ENCODE measurements around the gene F12. TPM values are rescaled to one million over a fixed set of nuclear protein-coding genes. Genes with fewer than 3 reads are reported as not detected.

Gene F12
- total RNA-seq, 1 donor: 0.27 TPM

DNA sequence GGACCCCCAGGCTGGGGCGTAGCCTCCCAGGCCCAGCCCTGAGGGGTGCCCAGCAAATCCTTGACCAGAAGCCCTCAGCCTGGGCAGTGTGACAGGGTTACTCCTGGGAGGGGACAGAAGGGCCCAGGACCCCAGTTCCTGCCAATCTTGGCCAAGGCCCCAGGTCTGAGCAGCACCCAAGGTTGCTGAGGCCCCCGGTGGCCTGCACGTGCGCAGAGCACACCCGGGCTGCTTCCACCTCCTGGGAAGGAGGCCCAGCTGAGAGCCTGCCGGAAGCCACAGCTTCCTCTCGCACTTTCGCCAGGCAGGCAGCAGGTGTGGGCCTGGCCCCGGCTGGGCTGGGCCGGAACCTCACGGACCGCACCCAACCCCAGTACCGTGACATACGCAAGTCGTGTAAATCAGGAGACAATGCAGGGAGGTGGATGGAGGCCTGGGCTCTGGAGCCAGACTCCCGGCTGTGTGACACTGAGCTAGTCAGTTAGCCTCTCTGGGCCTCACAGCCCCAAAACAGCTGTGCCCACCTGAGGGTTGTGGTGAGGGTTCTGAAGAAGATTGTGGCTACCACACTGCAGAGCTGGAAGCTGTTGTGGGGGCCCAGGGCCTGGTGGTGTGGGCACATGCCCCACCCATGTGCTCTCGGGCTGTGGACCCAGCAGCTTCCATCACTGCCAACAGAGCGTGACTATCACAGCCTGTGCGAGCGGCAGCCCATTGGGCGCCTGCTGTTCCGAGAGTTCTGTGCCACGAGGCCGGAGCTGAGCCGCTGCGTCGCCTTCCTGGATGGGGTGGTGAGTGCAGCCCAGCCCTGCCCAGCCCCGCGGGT lies 22.2 kb upstream of the F12 start:
- TF ChIP-seq, protein P1, sequence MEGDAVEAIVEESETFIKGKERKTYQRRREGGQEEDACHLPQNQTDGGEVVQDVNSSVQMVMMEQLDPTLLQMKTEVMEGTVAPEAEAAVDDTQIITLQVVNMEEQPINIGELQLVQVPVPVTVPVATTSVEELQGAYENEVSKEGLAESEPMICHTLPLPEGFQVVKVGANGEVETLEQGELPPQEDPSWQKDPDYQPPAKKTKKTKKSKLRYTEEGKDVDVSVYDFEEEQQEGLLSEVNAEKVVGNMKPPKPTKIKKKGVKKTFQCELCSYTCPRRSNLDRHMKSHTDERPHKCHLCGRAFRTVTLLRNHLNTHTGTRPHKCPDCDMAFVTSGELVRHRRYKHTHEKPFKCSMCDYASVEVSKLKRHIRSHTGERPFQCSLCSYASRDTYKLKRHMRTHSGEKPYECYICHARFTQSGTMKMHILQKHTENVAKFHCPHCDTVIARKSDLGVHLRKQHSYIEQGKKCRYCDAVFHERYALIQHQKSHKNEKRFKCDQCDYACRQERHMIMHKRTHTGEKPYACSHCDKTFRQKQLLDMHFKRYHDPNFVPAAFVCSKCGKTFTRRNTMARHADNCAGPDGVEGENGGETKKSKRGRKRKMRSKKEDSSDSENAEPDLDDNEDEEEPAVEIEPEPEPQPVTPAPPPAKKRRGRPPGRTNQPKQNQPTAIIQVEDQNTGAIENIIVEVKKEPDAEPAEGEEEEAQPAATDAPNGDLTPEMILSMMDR (IDR thresholded peaks at IDR 0.05; ENCODE audit: insufficient read depth, low read length): no peak
- no peak overlapping the region for H3K4me3 ChIP-seq (ENCODE audit: low read depth, low read length)
- no peak for DNase-seq (ENCODE audit: low read depth)

DNA sequence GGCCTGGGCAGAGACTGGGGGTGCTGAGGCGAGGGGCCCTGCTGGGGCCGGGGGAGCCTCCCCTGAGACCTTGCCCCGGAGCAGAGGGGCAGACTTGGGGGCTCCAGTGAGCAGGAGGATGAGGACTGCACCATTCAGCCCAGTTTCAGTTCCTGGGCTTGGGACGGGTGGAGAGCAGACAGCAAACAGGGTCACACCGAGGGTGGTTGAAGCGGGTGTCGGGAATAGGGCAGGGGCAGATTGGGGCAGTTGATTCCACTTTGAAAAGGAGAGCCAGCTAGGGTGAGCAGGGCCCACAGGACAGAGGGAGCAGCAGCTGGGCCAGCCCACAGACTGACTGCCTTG lies 21.6 kb upstream of the F12 start:
- no peak for DNase-seq (ENCODE audit: low read depth)
- TF ChIP-seq, protein P1 (IDR thresholded peaks at IDR 0.05; ENCODE audit: insufficient read depth, low read length): no peak
- H3K4me3 ChIP-seq (ENCODE audit: low read depth, low read length): no peak overlapping the region

DNA sequence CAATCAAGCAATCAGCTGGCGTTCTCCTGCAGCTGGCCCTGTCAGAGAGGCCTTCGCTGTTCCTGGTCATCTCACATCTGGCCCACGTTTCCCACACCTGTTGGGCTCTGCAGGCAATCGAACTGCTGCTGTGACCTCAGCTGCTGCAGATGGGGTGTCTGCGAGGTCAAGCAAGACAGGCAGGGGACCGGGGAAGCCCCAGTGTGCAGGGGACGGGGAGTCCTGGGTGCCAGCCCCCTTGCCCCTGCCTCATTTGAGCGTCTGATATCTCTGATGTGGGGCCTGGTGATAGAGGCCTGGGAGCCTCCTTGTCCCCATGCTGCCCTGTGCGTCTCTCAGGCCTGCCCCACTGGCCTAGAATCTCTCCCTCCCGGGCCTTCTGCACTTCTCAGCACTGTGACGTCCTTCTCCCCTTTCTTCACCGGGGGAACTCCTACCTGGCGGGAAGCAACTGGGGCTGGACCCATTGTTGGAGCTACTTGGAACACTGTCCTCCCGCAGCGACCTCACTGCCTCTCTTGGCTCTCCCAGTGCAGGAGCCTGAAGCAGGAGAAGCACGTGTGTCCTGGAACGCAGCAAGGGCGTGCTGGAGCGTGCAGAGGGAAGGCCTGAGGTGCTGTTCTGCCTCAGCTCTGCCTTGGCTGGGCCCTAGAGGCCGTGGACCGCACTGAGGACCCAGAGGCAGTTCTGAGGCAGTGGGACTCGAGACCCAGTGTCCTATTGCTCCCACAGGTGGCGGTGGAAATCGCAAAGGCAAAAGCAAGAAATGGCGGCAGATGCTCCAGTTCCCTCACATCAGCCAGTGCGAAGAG lies 21.0 kb upstream of the F12 start:
- TF ChIP-seq, protein P1 (IDR thresholded peaks at IDR 0.05; ENCODE audit: insufficient read depth, low read length): no peak
- no peak overlapping the region for H3K4me3 ChIP-seq (ENCODE audit: low read depth, low read length)
- no peak for DNase-seq (ENCODE audit: low read depth)

DNA sequence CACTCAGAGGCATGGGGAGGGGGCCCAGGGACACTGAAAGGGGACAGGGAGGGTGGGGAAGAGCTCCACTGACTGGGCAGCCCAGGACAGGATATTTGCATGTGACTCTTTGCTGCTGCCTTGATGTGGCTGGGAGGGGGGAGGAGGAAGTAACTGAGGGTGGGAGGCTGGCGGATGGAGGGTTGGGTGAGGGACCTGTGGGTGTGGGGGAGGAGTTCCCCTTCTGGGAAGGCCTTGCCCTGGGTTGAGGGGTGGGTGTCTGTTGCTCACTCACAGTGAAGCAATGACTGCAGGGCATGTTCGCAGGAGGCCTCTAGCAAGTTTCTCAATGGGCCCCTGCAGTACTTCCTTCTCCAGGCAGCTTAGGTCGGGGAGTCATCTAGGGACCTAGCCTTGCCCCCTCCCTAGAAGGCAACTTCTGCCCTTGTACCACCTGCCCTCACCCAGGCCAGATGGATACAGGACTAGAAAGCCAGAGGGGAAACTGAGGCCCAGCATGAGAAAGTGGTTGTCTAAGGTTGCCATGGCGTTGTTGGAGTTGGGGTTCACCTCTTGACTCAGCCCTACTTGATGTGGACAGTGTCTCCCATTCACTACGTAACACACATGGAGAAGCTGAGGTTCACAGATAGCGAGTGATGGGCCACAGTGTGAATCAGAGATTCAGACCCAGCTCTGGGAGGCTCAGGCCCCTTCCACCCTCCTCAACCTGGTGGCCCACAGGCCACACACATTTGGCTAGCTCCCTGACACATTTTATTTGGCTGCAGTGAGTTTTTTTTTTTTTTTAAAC lies 20.1 kb upstream of the F12 start:
- DNase-seq (ENCODE audit: low read depth): no peak
- TF ChIP-seq, protein P1 (IDR thresholded peaks at IDR 0.05; ENCODE audit: insufficient read depth, low read length): no peak
- no peak overlapping the region for H3K4me3 ChIP-seq (ENCODE audit: low read depth, low read length)

DNA sequence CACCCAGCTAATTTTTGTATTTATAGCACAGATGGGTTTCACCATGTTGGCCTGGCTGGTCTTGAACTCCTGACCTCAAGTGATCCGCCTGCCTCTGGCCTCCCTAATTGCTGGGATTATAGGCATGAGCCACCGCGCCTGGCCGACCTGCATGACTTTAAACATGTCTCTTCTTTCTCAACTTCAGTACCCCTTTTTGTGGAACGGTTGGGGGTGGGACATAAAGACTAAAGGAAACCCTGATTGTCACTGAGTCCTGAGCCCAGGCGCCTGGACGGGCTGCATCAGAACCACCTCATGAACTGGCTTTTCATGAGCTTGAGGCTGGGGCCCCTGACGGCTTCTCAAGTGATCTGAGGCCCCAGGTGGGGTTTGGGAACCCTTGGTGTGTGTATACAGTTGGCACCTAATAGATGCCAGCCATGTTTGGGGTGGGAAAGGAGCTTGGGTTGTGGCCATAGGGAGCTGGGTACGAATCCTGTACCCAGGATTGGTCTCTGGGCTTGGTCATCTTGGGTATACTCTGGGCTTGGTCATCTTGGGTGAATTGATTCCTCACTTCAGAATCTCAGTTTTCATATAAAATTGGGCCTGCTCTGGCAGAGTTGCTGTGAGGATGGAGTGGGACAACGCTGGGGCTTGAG lies 19.3 kb upstream of the F12 start:
- TF ChIP-seq, protein P1 (IDR thresholded peaks at IDR 0.05; ENCODE audit: insufficient read depth, low read length): no peak
- DNase-seq (ENCODE audit: low read depth): no peak
- no peak overlapping the region for H3K4me3 ChIP-seq (ENCODE audit: low read depth, low read length)

DNA sequence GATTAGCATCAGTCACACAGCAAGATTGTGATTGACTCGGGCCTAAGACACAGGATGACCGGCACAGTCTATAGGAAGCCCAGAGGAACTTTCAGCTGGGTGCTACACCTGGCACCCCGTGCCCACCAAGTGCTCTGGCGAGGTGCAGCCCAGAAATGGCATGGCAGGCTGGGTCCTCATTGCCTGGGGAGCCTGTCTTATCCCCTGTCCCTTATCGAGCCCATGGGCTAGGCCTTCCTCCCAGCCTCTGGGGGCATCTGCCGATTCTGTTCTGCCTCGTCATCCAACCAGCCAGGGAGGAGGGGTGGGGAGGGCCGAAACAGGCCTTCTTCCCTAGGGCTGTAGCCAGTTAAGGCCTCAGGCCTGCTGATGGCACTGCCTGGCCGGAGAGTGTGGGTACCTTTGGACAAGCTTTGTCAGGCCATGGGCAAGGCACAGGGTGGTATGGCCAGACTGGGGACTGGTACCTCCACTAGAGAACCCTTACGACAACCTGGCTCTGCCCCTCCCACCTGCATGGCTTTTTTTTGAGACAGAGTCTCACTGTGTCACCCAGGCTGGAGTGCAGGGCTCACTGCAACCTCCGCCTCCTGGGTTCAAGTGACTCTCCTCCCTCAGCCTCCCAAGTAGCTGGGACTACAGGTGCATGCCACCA lies 18.7 kb upstream of the F12 start:
- DNase-seq (ENCODE audit: low read depth): no peak
- peak overlapping the region; percentile 81 for H3K4me3 ChIP-seq (ENCODE audit: low read depth, low read length)
- TF ChIP-seq, protein P1 (IDR thresholded peaks at IDR 0.05; ENCODE audit: insufficient read depth, low read length): no peak

Measured in fibroblast of the aortic adventitia (primary cell).